CD14-positive monocyte (primary cell): Measurements from ENCODE around the gene ATAD3A. TPM values are rescaled to one million over a fixed set of nuclear protein-coding genes. Genes with fewer than 3 reads are reported as not detected.

Source experiments
- DNase-seq, 3 donors: peaks; one replicate each; pipeline ENCODE4 v3.0.0-alpha.2; 2011 to 2022
- H2AFZ ChIP-seq: 2 replicates; pipeline ENCODE4 v1.6.0; 2012; ENCODE audit warnings: mild to moderate bottlenecking, low read depth, low read length, inconsistent platforms; ENCODE audit not compliant: insufficient read depth, poor library complexity, severe bottlenecking
- H3K27ac ChIP-seq, 2 donors: 1 replicate in 1 of 2; 2 replicates in 1 of 2; pipeline ENCODE4 v1.5.1; 2012 to 2013; ENCODE audit warnings: low read length in 2 of 2, control low read depth in 1 of 2, inconsistent platforms in 1 of 2, low read depth in 1 of 2, mild to moderate bottlenecking in 1 of 2
- H3K27me3 ChIP-seq, 2 donors: one replicate each; pipeline versions ENCODE4 v1.6.0 to v1.6.1; 2011 to 2013; ENCODE audit warnings: low read length in 2 of 2; ENCODE audit not compliant: control insufficient read depth in 2 of 2, insufficient read depth in 2 of 2
- H3K36me3 ChIP-seq, 2 donors: replicated peaks in 1 of 2; 1 replicate in 1 of 2; 2 replicates in 1 of 2; pipeline versions ENCODE4 v1.5.1 to v1.6.1; 2012 to 2013; ENCODE audit warnings: low read length in 2 of 2, control low read depth in 1 of 2, inconsistent platforms in 1 of 2, mild to moderate bottlenecking in 1 of 2; ENCODE audit not compliant: insufficient read depth in 2 of 2, control insufficient read depth in 1 of 2
- H3K4me1 ChIP-seq, 2 donors: 1 replicate in 1 of 2; 2 replicates in 1 of 2; pipeline versions ENCODE4 v1.5.1 to v1.6.1; 2012 to 2013; ENCODE audit warnings: low read length in 2 of 2, control low read depth in 1 of 2, inconsistent platforms in 1 of 2, mild to moderate bottlenecking in 1 of 2, moderate library complexity in 1 of 2; ENCODE audit not compliant: insufficient read depth in 2 of 2, control insufficient read depth in 1 of 2
- H3K4me2 ChIP-seq: replicated peaks from 2 replicates; pipeline ENCODE3; 2012; ENCODE audit warnings: low read length, moderate library complexity, mild to moderate bottlenecking; ENCODE audit not compliant: poor library complexity, severe bottlenecking; ENCODE audit errors: extremely low read depth
- H3K4me3 ChIP-seq, 3 experiments: fragments of 200-600 bp in 1 of 3; sonication (generic) in 1 of 3; replicated peaks in 1 of 3; 1 replicate in 2 of 3; 2 replicates in 1 of 3; pipeline ENCODE4 v1.5.1; 2011 to 2013; ENCODE audit warnings: low read length in 3 of 3, mild to moderate bottlenecking in 3 of 3, control low read depth in 2 of 3, low read depth in 2 of 3, inconsistent platforms in 1 of 3, moderate library complexity in 1 of 3
- H3K79me2 ChIP-seq: 2 replicates; pipeline ENCODE4 v1.6.0; 2012; ENCODE audit warnings: mild to moderate bottlenecking, control low read depth, inconsistent platforms, low read length, moderate library complexity; ENCODE audit not compliant: insufficient read depth
- H3K9ac ChIP-seq: 2 replicates; pipeline ENCODE4 v1.6.0; 2017; ENCODE audit warnings: low read length, mild to moderate bottlenecking; ENCODE audit not compliant: insufficient read depth, poor library complexity, severe bottlenecking
- H3K9me3 ChIP-seq, 2 donors: replicated peaks in 1 of 2; 1 replicate in 1 of 2; 2 replicates in 1 of 2; pipeline versions ENCODE4 v1.5.1 to v1.6.1; 2012 to 2013; ENCODE audit warnings: low read length in 2 of 2, control low read depth in 1 of 2; ENCODE audit not compliant: control insufficient read depth in 1 of 2, insufficient read depth in 1 of 2
- H4K20me1 ChIP-seq: 2 replicates; pipeline ENCODE4 v1.6.0; 2012; ENCODE audit warnings: mild to moderate bottlenecking, low read length, control low read depth, moderate library complexity; ENCODE audit not compliant: insufficient read depth
- H3K27ac Mint-ChIP-seq, 7 donors: one replicate each; pipeline ENCODE4 v1.8.0; 2020; ENCODE audit warnings: mild to moderate bottlenecking in 7 of 7, mixed read lengths in 7 of 7, moderate library complexity in 6 of 7, inconsistent platforms in 2 of 7
- H3K27me3 Mint-ChIP-seq, 3 donors: one replicate each; pipeline ENCODE4 v1.8.0; 2021 to 2022; ENCODE audit warnings: low read depth in 3 of 3, mild to moderate bottlenecking in 3 of 3, mixed read lengths in 3 of 3, moderate library complexity in 3 of 3, inconsistent platforms in 1 of 3
- H3K36me3 Mint-ChIP-seq, 2 donors: one replicate each; pipeline ENCODE4 v1.8.0; 2020; ENCODE audit warnings: mixed read lengths in 2 of 2, inconsistent platforms in 1 of 2, mild to moderate bottlenecking in 1 of 2
- H3K4me1 Mint-ChIP-seq: one replicate; pipeline ENCODE4 v1.8.0; 2020; ENCODE audit warnings: mild to moderate bottlenecking, mixed read lengths
- H3K4me3 Mint-ChIP-seq, 2 donors: one replicate each; pipeline ENCODE4 v1.8.0; 2020; ENCODE audit warnings: mild to moderate bottlenecking in 2 of 2, mixed read lengths in 2 of 2, moderate library complexity in 1 of 2
- H3K9me3 Mint-ChIP-seq, 7 donors: one replicate each; pipeline ENCODE4 v1.8.0; 2020 to 2022; ENCODE audit warnings: mixed read lengths in 7 of 7, mild to moderate bottlenecking in 6 of 7, moderate library complexity in 6 of 7, inconsistent platforms in 2 of 7
- WGBS: methylation state at CpG from one replicate; pipeline ENCODE4 v1.1.5; 2013; ENCODE audit warnings: missing lambda C conversion rate; ENCODE audit not compliant: insufficient coverage; 5-methylcytosine and 5-hydroxymethylcytosine counted together
- intact Hi-C, 2 donors: fragments of 100-400 bp; cut with micrococcal nuclease; formaldehyde crosslinking; loops; one replicate each; pipeline versions ENCODE4 v1.15.0 to v1.15.1; 2023
- polyA plus RNA-seq, 3 donors: library from polyadenylated mRNA; depleted of rRNA in 1 of 3; unstranded in 2 of 3; stranded (reverse) in 1 of 3; fragments of 300-500 nt in 2 of 3; fragments of >200 nt in 1 of 3; fragmentation: Illumina TruSeq in 2 of 3; gene quantifications; 1 replicate in 2 of 3; 2 replicates in 1 of 3; pipeline ENCODE4 v1.2.3, GENCODE V29; 2012 to 2021
- TF ChIP-seq, protein P1 (sequence below): fragments of 200-600 bp; IDR thresholded peaks from one replicate; pipeline ENCODE4 v1.8.0; 2022; ENCODE audit warnings: antibody characterized with exemption, mild to moderate bottlenecking

Gene ATAD3A
- polyA plus RNA-seq, 3 donors, result 4.1 to 14.0 (median 6.4) TPM

DNA sequence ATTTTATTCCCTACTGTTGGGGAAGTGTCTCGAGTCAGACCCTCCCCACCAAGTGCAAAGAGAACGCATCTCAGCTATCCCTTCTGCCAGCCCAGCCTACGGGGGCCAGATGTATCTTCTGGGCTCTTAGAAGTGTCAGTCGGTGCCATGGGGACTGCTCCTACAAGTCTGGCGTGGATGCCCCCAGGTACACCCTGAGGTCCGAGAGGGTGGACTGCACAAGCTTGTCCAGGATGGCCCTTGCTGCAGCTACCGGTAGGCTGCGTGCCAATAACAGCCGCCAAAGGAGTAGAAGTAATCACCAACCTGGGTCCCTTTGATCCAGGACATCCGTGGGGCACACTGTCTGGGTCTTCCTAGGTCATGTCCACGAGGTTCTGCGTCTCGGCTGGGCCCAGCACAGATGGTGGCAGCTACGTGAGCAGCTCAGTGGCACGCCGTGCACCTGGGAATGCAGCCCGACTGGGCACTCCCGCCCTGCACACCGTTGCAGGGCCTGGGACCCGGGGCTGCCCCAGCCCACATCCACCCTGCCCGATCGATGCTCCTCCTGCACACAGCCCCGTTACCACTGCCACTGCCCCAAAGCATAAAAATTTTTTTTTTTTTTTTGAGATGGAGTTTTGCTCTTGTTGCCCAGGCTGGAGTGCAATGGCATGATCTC lies 71.5 kb downstream of the ATAD3A start:
- Mint-ChIP-seq H3K27me3 (peaks cover 22 to 47% (median 37%) of the 10 kb centered on the region in 3 donors), H3K9me3 (peaks cover 0 to 3% (median 0%) of the 10 kb centered on the region in 7 donors), H3K27ac (no peak overlapping the region), H3K4me1 (no peaks in the 10 kb centered on the region), H3K4me3 (no peak overlapping the region), H3K36me3 (no peaks in the 10 kb centered on the region)
- no peak for DNase-seq
- H3K4me3 ChIP-seq, result no peak overlapping the region
- H3K9me3 ChIP-seq, result no peaks in the 10 kb centered on the region
- no peaks in the 10 kb centered on the region for H3K4me1 ChIP-seq
- H3K79me2 ChIP-seq, result no peaks in the 10 kb centered on the region
- H3K27ac ChIP-seq, result no peak overlapping the region
- WGBS, result 91% methylated on average over 22 of the region's 23 CpGs
- intact Hi-C loops, result no loop called here
- H4K20me1 ChIP-seq, result no peaks in the 10 kb centered on the region
- no peak overlapping the region for H3K4me2 ChIP-seq
- H3K36me3 ChIP-seq, result no peaks in the 10 kb centered on the region
- H2AFZ ChIP-seq, result no peak overlapping the region
- TF ChIP-seq, protein P1, sequence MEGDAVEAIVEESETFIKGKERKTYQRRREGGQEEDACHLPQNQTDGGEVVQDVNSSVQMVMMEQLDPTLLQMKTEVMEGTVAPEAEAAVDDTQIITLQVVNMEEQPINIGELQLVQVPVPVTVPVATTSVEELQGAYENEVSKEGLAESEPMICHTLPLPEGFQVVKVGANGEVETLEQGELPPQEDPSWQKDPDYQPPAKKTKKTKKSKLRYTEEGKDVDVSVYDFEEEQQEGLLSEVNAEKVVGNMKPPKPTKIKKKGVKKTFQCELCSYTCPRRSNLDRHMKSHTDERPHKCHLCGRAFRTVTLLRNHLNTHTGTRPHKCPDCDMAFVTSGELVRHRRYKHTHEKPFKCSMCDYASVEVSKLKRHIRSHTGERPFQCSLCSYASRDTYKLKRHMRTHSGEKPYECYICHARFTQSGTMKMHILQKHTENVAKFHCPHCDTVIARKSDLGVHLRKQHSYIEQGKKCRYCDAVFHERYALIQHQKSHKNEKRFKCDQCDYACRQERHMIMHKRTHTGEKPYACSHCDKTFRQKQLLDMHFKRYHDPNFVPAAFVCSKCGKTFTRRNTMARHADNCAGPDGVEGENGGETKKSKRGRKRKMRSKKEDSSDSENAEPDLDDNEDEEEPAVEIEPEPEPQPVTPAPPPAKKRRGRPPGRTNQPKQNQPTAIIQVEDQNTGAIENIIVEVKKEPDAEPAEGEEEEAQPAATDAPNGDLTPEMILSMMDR, result no peak
- H3K9ac ChIP-seq, result no peak overlapping the region
- peaks cover 5 to 11% of the 10 kb centered on the region in 2 donors for H3K27me3 ChIP-seq

Other genes starting within 250 kb of the ATAD3A start
- 10 to 100 TPM; 36.5 to 83.2 (median 72.1) TPM for gene UBE2J2, start 238.3 kb upstream of the ATAD3A start, polyA plus RNA-seq
- 1 to 10 TPM in 1 of 3 donors, not detected in 2; 6.0 TPM for gene SCNN1D, start 231.7 kb upstream of the ATAD3A start, polyA plus RNA-seq
- gene ACAP3, start 204.2 kb upstream of the ATAD3A start, polyA plus RNA-seq, result 100 to 1,000 TPM in 1 of 3 donors, 1 to 10 TPM in 2; 3.5 to 132 (median 4.0) TPM
- gene PUSL1, start 203.6 kb upstream of the ATAD3A start, polyA plus RNA-seq, result 10 to 100 TPM; 13.8 to 27.4 (median 14.8) TPM
- gene INTS11, start 187.5 kb upstream of the ATAD3A start, polyA plus RNA-seq, result 100 to 1,000 TPM in 1 of 3 donors, 10 to 100 TPM in 2; 46.2 to 154 (median 49.6) TPM
- gene CPTP, start 187.4 kb upstream of the ATAD3A start, polyA plus RNA-seq, result 1 to 10 TPM; 6.4 to 7.7 (median 7.4) TPM
- under 1 TPM in 1 of 3 donors, not detected in 2; 0.45 TPM for gene TAS1R3, start 180.9 kb upstream of the ATAD3A start, polyA plus RNA-seq
- gene DVL1, start 162.7 kb upstream of the ATAD3A start, polyA plus RNA-seq, result 10 to 100 TPM in 1 of 3 donors, under 1 TPM in 2; 0.41 to 29.8 (median 0.55) TPM
- gene MXRA8, start 153.6 kb upstream of the ATAD3A start, polyA plus RNA-seq, result not detected
- 100 to 1,000 TPM in 2 of 3 donors, 10 to 100 TPM in 1; 59.1 to 160 (median 134) TPM for gene AURKAIP1, start 137.0 kb upstream of the ATAD3A start, polyA plus RNA-seq
- 100 to 1,000 TPM in 1 of 3 donors, 10 to 100 TPM in 1, 1 to 10 TPM in 1; 8.6 to 178 (median 10.4) TPM for gene CCNL2, start 112.8 kb upstream of the ATAD3A start, polyA plus RNA-seq
- gene MRPL20, start 104.9 kb upstream of the ATAD3A start, polyA plus RNA-seq, result 100 to 1,000 TPM in 2 of 3 donors, 10 to 100 TPM in 1; 84.3 to 186 (median 156) TPM
- under 1 TPM in 1 of 3 donors, not detected in 2; 0.04 TPM for gene ANKRD65, start 90.9 kb upstream of the ATAD3A start, polyA plus RNA-seq
- not detected for gene VWA1, start 76.5 kb upstream of the ATAD3A start, polyA plus RNA-seq
- not detected for gene ATAD3C, start 62.5 kb upstream of the ATAD3A start, polyA plus RNA-seq
- 10 to 100 TPM in 1 of 3 donors, 1 to 10 TPM in 2; 2.3 to 23.3 (median 2.3) TPM for gene ATAD3B, start 40.4 kb upstream of the ATAD3A start, polyA plus RNA-seq
- not detected for gene TMEM240, start 28.5 kb downstream of the ATAD3A start, polyA plus RNA-seq
- gene SSU72, start 62.7 kb downstream of the ATAD3A start, polyA plus RNA-seq, result 100 to 1,000 TPM in 2 of 3 donors, 10 to 100 TPM in 1; 88.1 to 168 (median 138) TPM
- 1 to 10 TPM in 2 of 3 donors, under 1 TPM in 1; 0.46 to 3.4 (median 1.5) TPM for gene FNDC10, start 88.0 kb downstream of the ATAD3A start, polyA plus RNA-seq
- 10 to 100 TPM in 1 of 3 donors, 1 to 10 TPM in 2; 5.4 to 65.7 (median 5.6) TPM for gene MIB2, start 103.3 kb downstream of the ATAD3A start, polyA plus RNA-seq
- gene MMP23B, start 120.0 kb downstream of the ATAD3A start, polyA plus RNA-seq, result 1 to 10 TPM in 1 of 3 donors, under 1 TPM in 2; 0.21 to 1.5 (median 0.24) TPM
- gene CDK11B, start 146.8 kb downstream of the ATAD3A start, polyA plus RNA-seq, result 10 to 100 TPM in 1 of 3 donors, 1 to 10 TPM in 2; 2.5 to 12.7 (median 6.6) TPM
- 10 to 100 TPM; 12.2 to 29.2 (median 17.7) TPM for gene SLC35E2B, start 180.6 kb downstream of the ATAD3A start, polyA plus RNA-seq
- gene CDK11A, start 212.2 kb downstream of the ATAD3A start, polyA plus RNA-seq, result 10 to 100 TPM in 2 of 3 donors, 1 to 10 TPM in 1; 4.4 to 80.1 (median 13.3) TPM